ENCODE results near the gene COQ2.
A peak's percentile ranks its signal among the peaks of the same experiment; 100 is the strongest.
"Not testable (repeated sequence)": the region's sequence is repeated elsewhere in the genome, so short reads cannot be mapped to it uniquely, and the experiment has no call there.

COQ2 gene

GRCh38 chr4:83234902-83235644 lies 49.5 kb downstream of the COQ2 start:
- Histone ChIP-seq H3K36me3 (ENCODE audit: low read depth) (no peaks in the 10 kb centered on the region), H3K4me3 (ENCODE audit: severe bottlenecking) (no peak overlapping the region), H3K27me3 (ENCODE audit: insufficient read depth, poor library complexity, severe bottlenecking) (no peaks in the 10 kb centered on the region), H3K9me3 (ENCODE audit: severe bottlenecking) (no peaks in the 10 kb centered on the region), H3K27ac (ENCODE audit: poor library complexity, severe bottlenecking) (no peak overlapping the region), H3K4me1 (ENCODE audit: insufficient read depth, poor library complexity, severe bottlenecking) (peaks cover 14% of the 10 kb centered on the region)
- TF ChIP-seq CTCF (IDR thresholded peaks at IDR 0.05; ENCODE audit: poor library complexity, severe bottlenecking): no peak
- peak; percentile 72 for ATAC-seq (ENCODE audit: low read depth)
- DNase-seq (ENCODE audit: low spot score): no peak

- not testable (repeated sequence) for ATAC-seq (ENCODE audit: low read depth); DNase-seq (ENCODE audit: low spot score); H3K9me3 ChIP-seq (ENCODE audit: severe bottlenecking); H3K4me3 ChIP-seq (ENCODE audit: severe bottlenecking); H3K27me3 ChIP-seq (ENCODE audit: insufficient read depth, poor library complexity, severe bottlenecking); H3K36me3 ChIP-seq (ENCODE audit: low read depth); H3K27ac ChIP-seq (ENCODE audit: poor library complexity, severe bottlenecking)
- peaks cover 14% of the 10 kb centered on the region for H3K4me1 ChIP-seq (ENCODE audit: insufficient read depth, poor library complexity, severe bottlenecking)
Measured at GRCh38 chr4:83234387-83234786, 50.2 kb downstream of the COQ2 start.

DNA sequence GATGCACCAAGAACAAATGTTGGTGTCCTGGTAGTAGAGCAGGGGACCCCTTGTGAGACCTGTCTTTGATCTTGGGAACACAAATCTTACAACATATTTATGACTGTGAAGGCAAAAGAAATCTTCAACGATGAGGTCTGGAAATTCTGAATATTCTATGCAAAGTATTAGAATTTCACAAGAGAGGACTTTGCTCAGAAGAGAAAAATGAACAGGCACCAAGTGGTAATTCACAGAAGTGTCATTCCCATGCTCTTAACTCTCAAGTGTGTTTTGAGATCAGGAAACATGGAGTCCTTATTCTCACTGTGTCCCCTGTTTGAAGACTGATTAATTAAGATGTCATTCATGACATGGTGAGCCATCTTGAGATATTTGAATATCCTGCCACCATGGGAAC lies 52.5 kb downstream of the COQ2 start:
- Histone ChIP-seq H3K27me3 (ENCODE audit: insufficient read depth, poor library complexity, severe bottlenecking) (no peaks in the 10 kb centered on the region), H3K4me1 (ENCODE audit: insufficient read depth, poor library complexity, severe bottlenecking) (peaks cover 14% of the 10 kb centered on the region), H3K4me3 (ENCODE audit: severe bottlenecking) (no peak overlapping the region), H3K36me3 (ENCODE audit: low read depth) (no peaks in the 10 kb centered on the region), H3K9me3 (ENCODE audit: severe bottlenecking) (no peaks in the 10 kb centered on the region), H3K27ac (ENCODE audit: poor library complexity, severe bottlenecking) (no peak overlapping the region)
- TF ChIP-seq CTCF (IDR thresholded peaks at IDR 0.05; ENCODE audit: poor library complexity, severe bottlenecking): no peak
- ATAC-seq (ENCODE audit: low read depth) (no peak), DNase-seq (ENCODE audit: low spot score) (no peak)

- peaks cover 14% of the 10 kb centered on the region for H3K4me1 ChIP-seq (ENCODE audit: insufficient read depth, poor library complexity, severe bottlenecking)
- no peaks in the 10 kb centered on the region for H3K27me3 ChIP-seq (ENCODE audit: insufficient read depth, poor library complexity, severe bottlenecking)
- no peak overlapping the region for H3K27ac ChIP-seq (ENCODE audit: poor library complexity, severe bottlenecking)
- no peak for TF ChIP-seq CTCF (IDR thresholded peaks at IDR 0.05; ENCODE audit: poor library complexity, severe bottlenecking)
- ATAC-seq (ENCODE audit: low read depth): peak; percentile 42
- no peak overlapping the region for H3K4me3 ChIP-seq (ENCODE audit: severe bottlenecking)
- no peaks in the 10 kb centered on the region for H3K9me3 ChIP-seq (ENCODE audit: severe bottlenecking)
- H3K36me3 ChIP-seq (ENCODE audit: low read depth): no peaks in the 10 kb centered on the region
- no peak for DNase-seq (ENCODE audit: low spot score)
Measured at GRCh38 chr4:83231620-83232076, 53.0 kb downstream of the COQ2 start.

DNA sequence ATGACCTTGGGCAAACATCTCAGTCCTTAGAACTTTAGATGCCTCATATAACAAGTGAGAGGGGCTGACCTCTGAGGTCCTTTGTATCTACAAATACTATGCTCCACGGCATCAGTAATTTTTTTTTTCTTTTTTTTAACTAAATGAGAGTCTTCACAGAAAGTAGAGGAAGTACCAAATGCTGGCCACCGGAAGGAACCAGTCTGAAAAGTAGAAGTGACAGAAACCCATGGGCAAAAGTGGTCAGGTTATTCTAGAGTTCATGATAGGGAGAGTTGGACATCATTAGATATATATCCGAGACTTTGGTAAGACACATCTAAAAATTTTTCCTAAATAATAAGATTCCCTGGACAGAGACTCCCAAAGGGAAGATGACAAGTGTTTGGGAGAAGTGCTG lies 53.7 kb downstream of the COQ2 start:
- no peak overlapping the region for H3K27ac ChIP-seq (ENCODE audit: poor library complexity, severe bottlenecking)
- no peaks in the 10 kb centered on the region for H3K9me3 ChIP-seq (ENCODE audit: severe bottlenecking)
- no peak for TF ChIP-seq CTCF (IDR thresholded peaks at IDR 0.05; ENCODE audit: poor library complexity, severe bottlenecking)
- no peak for DNase-seq (ENCODE audit: low spot score)
- no peak for ATAC-seq (ENCODE audit: low read depth)
- no peaks in the 10 kb centered on the region for H3K27me3 ChIP-seq (ENCODE audit: insufficient read depth, poor library complexity, severe bottlenecking)
- no peaks in the 10 kb centered on the region for H3K36me3 ChIP-seq (ENCODE audit: low read depth)
- H3K4me1 ChIP-seq (ENCODE audit: insufficient read depth, poor library complexity, severe bottlenecking): peaks cover 14% of the 10 kb centered on the region
- H3K4me3 ChIP-seq (ENCODE audit: severe bottlenecking): no peak overlapping the region
